C4-2B (cell line): Measurements from ENCODE around the gene ZSCAN12.

Experiments used
- CTCF ChIP-seq: fragments of 450-650 bp; conservative IDR thresholded peaks from 2 replicates; pipeline ENCODE4 v1.5.1; 2017; ENCODE audit warnings: mild to moderate bottlenecking
- ZFX ChIP-seq: fragments of 450-650 bp; IDR thresholded peaks from 2 replicates; pipeline ENCODE4 v1.6.1; 2017

- no peak for TF ChIP-seq CTCF
- no peak for TF ChIP-seq ZFX
Measured at GRCh38 chr6:28424163-28424562, 24.6 kb upstream of the ZSCAN12 start.
